Suppressor macrophage treated with lipopolysaccharide for 1 hour (primary cell): ENCODE data around the gene BLM.

Experiments
- DNase-seq, 3 donors: peaks; one replicate each; pipeline ENCODE4 v3.0.0-alpha.2; 2020 to 2022

Gene BLM

DNA sequence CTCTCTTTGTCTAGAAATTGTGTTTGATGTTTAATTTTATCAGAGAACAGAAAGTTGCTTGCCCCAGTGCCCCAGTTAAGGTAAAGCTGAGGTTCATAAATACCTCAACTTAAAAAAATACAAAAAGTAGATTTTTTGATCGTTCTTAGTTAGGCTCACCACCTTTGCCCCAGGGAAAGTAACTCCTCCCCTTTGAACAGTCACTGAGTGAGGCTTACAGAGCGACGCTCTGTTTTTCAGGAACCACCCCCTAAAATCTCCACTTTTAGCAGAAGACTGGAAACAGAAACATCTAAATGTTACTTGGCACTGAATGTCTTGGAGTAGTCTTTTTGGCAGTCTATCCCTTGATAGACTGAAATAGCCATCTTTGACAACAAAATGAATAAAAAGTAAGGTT is 24.9 kb downstream of the BLM start:
- DNase-seq = peak; percentile 65 to 75 (median 74)

GRCh38 chr15:90743407-90743806 is 26.3 kb downstream of the BLM start:
- no peak for DNase-seq

GRCh38 chr15:90744759-90745402 is 27.7 kb downstream of the BLM start:
- DNase-seq = no peak

DNA sequence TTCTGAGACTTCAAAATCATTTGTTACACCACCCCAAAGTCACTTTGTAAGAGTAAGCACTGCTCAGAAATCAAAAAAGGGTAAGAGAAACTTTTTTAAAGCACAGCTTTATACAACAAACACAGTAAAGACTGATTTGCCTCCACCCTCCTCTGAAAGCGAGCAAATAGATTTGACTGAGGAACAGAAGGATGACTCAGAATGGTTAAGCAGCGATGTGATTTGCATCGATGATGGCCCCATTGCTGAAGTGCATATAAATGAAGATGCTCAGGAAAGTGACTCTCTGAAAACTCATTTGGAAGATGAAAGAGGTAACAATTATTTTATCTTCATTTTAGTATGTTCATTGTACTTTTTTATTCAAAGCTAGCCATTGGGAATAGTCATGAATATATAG is 32.6 kb downstream of the BLM start:
- DNase-seq = peak; percentile 47 to 66 (median 61)

GRCh38 chr15:90750186-90750585 is 33.0 kb downstream of the BLM start:
- DNase-seq = peak; percentile 67 to 80 (median 75)

- no peak for DNase-seq
Measured at GRCh38 chr15:90751300-90751825, 34.2 kb downstream of the BLM start.

DNA sequence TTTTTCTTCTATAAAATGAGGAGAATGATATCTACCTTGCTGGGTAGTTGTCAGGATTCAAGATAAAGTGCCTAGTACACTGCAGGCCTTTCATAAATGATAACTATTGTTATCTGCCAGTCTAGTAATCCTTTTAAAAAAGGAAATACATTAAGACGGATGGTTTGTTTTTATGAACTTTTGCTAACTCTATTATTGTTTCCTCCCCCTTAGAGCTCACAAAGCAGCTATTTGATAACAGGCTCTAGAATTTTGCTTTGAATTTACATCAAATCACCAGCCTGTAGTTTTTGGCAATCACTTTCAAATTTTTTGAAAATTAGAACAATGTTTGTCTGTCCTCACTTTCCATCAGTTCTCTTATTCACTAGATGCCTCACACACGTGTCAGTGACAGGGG is 39.8 kb downstream of the BLM start:
- no peak for DNase-seq

DNA sequence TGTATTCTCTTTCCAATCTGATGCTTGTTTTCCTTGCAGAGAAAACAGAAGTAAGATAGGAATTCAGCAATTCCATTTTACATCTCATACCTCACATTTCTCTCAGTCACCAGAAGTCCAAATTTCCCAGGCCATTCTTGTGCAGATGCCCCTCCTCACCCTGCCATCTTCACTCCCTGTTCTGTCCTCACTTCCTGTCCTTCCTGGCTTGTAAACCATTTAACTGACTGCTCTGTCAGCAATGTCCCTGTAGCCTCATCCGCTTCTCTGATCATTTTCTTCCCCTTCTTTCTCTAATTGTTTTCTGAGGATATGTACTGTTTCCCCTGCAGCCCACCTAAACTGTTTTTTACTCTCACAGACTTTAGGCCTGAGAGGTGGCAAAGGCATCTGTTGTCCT is 40.3 kb downstream of the BLM start:
- DNase-seq = no peak

DNA sequence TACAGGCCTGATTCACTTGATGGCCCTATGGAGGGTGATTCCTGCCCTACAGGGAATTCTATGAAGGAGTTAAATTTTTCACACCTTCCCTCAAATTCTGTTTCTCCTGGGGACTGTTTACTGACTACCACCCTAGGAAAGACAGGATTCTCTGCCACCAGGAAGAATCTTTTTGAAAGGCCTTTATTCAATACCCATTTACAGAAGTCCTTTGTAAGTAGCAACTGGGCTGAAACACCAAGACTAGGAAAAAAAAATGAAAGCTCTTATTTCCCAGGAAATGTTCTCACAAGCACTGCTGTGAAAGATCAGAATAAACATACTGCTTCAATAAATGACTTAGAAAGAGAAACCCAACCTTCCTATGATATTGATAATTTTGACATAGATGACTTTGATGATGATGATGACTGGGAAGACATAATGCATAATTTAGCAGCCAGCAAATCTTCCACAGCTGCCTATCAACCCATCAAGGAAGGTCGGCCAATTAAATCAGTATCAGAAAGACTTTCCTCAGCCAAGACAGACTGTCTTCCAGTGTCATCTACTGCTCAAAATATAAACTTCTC is 43.6 kb downstream of the BLM start:
- no peak for DNase-seq

DNA sequence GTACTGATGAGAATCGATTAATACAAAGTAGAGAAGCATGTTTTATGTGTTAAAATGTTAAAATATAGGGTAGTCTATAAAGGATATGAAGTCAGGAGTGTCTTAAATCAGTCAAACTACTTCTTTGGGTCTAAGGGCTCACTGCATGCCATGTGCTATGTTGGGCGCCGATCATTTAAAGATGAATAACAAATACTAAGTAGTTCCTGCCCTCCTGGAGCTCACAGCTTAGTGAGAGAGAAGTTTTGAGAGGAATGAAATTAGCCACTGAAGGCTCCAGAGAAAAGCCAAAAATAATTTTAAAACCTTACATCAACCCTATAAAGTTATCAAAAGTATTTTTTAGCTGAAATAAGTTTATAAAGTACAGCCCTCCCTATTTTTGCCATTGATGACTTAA is 44.5 kb downstream of the BLM start:
- DNase-seq = no peak

GRCh38 chr15:90762109-90762508 is 45.0 kb downstream of the BLM start:
- DNase-seq = peak; percentile 87 to 94 (median 92)

GRCh38 chr15:90763366-90764099 is 46.4 kb downstream of the BLM start:
- DNase-seq = no peak

DNA sequence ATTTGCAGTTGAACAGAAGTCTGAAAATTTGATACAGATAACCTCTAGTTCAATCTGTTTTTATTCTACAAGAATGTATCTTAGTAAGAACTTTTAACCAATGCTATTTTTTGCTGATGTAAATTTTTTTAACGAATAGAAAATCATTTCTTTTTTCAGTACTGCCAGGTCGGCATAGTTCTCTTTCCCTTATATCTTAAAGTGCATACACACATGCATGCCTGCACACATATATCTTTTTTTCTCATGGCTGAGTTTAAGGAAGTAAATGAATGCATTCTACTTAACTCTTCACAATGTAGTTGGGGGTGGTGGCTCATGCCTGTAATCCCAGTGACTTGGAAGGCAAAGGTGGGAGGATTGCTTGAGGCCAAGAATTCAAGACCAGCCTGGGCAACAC is 48.4 kb downstream of the BLM start:
- DNase-seq = peak in 1 of 3 donors; percentile 28

- DNase-seq = no peak
Measured at GRCh38 chr15:90765966-90766365, 48.8 kb downstream of the BLM start.

DNA sequence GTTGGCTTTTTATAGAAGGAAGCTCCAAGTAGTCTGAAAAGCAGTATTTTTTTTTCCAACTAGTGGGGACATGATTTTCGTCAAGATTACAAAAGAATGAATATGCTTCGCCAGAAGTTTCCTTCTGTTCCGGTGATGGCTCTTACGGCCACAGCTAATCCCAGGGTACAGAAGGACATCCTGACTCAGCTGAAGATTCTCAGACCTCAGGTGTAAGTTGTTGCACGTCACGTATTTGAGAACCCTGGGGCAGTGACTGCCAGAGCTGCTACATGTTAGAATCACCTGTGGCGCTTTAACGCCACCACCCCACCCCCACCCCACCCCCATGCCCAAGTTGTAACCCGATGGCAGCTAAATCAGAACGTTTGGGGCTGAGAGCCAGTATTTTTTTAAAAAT is 52.2 kb downstream of the BLM start:
- no peak for DNase-seq

GRCh38 chr15:90773485-90773884 is 56.3 kb downstream of the BLM start:
- no peak for DNase-seq

- DNase-seq = no peak
Measured at GRCh38 chr15:90774731-90775514, 57.8 kb downstream of the BLM start.

- DNase-seq = peak; percentile 34 to 49 (median 39)
Measured at GRCh38 chr15:90780916-90781315, 63.8 kb downstream of the BLM start.

DNA sequence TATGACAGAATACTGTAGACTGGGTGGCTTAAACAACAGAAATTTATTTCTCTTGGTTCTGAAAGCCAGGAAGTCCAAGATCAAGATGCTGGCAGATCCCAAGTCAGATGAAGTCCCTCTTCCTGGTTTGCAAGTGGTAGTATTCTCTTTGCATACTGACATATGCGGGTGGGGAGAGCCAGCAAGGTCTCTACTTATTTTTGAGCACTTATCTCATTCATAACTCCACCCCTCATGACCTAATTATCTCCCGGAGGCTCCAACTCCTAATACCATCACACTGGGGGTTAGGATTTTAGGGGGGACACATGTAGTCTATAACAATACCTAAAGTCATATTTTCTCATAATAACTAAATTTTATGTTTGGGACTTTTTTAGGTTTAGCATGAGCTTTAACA is 65.3 kb downstream of the BLM start:
- no peak for DNase-seq

- DNase-seq = no peak
Measured at GRCh38 chr15:90787881-90788280, 70.7 kb downstream of the BLM start.

GRCh38 chr15:90789462-90789861 is 72.3 kb downstream of the BLM start:
- DNase-seq = no peak

GRCh38 chr15:90790057-90790456 is 72.9 kb downstream of the BLM start:
- DNase-seq = no peak

- no peak for DNase-seq
Measured at GRCh38 chr15:90790561-90790960, 73.4 kb downstream of the BLM start.
